ENCODE measurements around the gene R3HDM1.
"Not testable (repeated sequence)": the region's sequence is repeated elsewhere in the genome, so short reads cannot be mapped to it uniquely, and the experiment has no call there.

Gene R3HDM1

GRCh38 chr2:135641156-135642068 is 110.1 kb downstream of the R3HDM1 start:
- DNase-seq (ENCODE audit: low read depth in 2 of 2): no peak

- no peak for DNase-seq (ENCODE audit: low read depth in 2 of 2)
These were observed 116.7 kb downstream of the R3HDM1 start for GRCh38 chr2:135647836-135648579.

- DNase-seq (ENCODE audit: low read depth in 2 of 2): no peak
These were observed 119.4 kb downstream of the R3HDM1 start for GRCh38 chr2:135650721-135651120.

GRCh38 chr2:135651717-135652116 is 120.4 kb downstream of the R3HDM1 start:
- DNase-seq (ENCODE audit: low read depth in 2 of 2): no peak

GRCh38 chr2:135654239-135654638 is 123.0 kb downstream of the R3HDM1 start:
- not testable (repeated sequence) for DNase-seq (ENCODE audit: low read depth in 2 of 2)

- DNase-seq (ENCODE audit: low read depth in 2 of 2): peak; percentile 13 to 19
These were observed 126.7 kb downstream of the R3HDM1 start for GRCh38 chr2:135657806-135658582.

- DNase-seq (ENCODE audit: low read depth in 2 of 2): no peak
These were observed 130.8 kb downstream of the R3HDM1 start for GRCh38 chr2:135662088-135662487.

- DNase-seq (ENCODE audit: low read depth in 2 of 2): no peak
These were observed 131.9 kb downstream of the R3HDM1 start for GRCh38 chr2:135663148-135663700.

- DNase-seq (ENCODE audit: low read depth in 2 of 2): no peak
These were observed 133.4 kb downstream of the R3HDM1 start for GRCh38 chr2:135664623-135665068.

- no peak for DNase-seq (ENCODE audit: low read depth in 2 of 2)
These were observed 135.8 kb downstream of the R3HDM1 start for GRCh38 chr2:135667045-135667444.

GRCh38 chr2:135674453-135674852 is 143.2 kb downstream of the R3HDM1 start:
- DNase-seq (ENCODE audit: low read depth in 2 of 2): no peak

GRCh38 chr2:135676031-135676430 is 144.7 kb downstream of the R3HDM1 start:
- no peak for DNase-seq (ENCODE audit: low read depth in 2 of 2)

GRCh38 chr2:135679125-135679524 is 147.8 kb downstream of the R3HDM1 start:
- DNase-seq (ENCODE audit: low read depth in 2 of 2): no peak

GRCh38 chr2:135685361-135685760 is 154.1 kb downstream of the R3HDM1 start:
- no peak for DNase-seq (ENCODE audit: low read depth in 2 of 2)

GRCh38 chr2:135688978-135689377 is 157.7 kb downstream of the R3HDM1 start:
- no peak for DNase-seq (ENCODE audit: low read depth in 2 of 2)

- no peak for DNase-seq (ENCODE audit: low read depth in 2 of 2)
These were observed 158.4 kb downstream of the R3HDM1 start for GRCh38 chr2:135689679-135690078.

GRCh38 chr2:135694711-135695110 is 163.4 kb downstream of the R3HDM1 start:
- DNase-seq (ENCODE audit: low read depth in 2 of 2): no peak

- no peak for DNase-seq (ENCODE audit: low read depth in 2 of 2)
These were observed 167.6 kb downstream of the R3HDM1 start for GRCh38 chr2:135698838-135699237.

- no peak for DNase-seq (ENCODE audit: low read depth in 2 of 2)
These were observed 170.2 kb downstream of the R3HDM1 start for GRCh38 chr2:135701442-135701841.

- DNase-seq (ENCODE audit: low read depth in 2 of 2): no peak
These were observed 172.0 kb downstream of the R3HDM1 start for GRCh38 chr2:135703300-135703699.

GRCh38 chr2:135704075-135704474 is 172.8 kb downstream of the R3HDM1 start:
- not testable (repeated sequence) for DNase-seq (ENCODE audit: low read depth in 2 of 2)

GRCh38 chr2:135708159-135708558 is 176.9 kb downstream of the R3HDM1 start:
- DNase-seq (ENCODE audit: low read depth in 2 of 2): no peak
